Thyroid gland (tissue), 4 donors: ENCODE measurements around the gene FJX1. TPM values are rescaled to one million over a fixed set of nuclear protein-coding genes. Genes with fewer than 3 reads are reported as not detected.
"Not testable (repeated sequence)": the region's sequence is repeated elsewhere in the genome, so short reads cannot be mapped to it uniquely, and the experiment has no call there.

Experiments
- DNase-seq, 2 donors: peaks; one replicate each; pipeline ENCODE4 v3.0.0-alpha.2; 2019
- H3K27ac ChIP-seq, 3 donors: fragments of 200-600 bp; sonication (generic); 1 replicate in 2 of 3; 2 replicates in 1 of 3; pipeline ENCODE4 v1.5.1; 2016 to 2019; ENCODE audit warnings: mild to moderate bottlenecking in 1 of 3, moderate library complexity in 1 of 3
- H3K27me3 ChIP-seq: fragments of 200-600 bp; sonication (generic); one replicate; pipeline ENCODE4 v1.5.1; 2019
- H3K36me3 ChIP-seq, 2 donors: fragments of 200-600 bp; sonication (generic); one replicate each; pipeline ENCODE4 v1.5.1; 2016 to 2019
- H3K4me1 ChIP-seq, 2 donors: fragments of 200-600 bp; sonication (generic); one replicate each; pipeline ENCODE4 v1.5.1; 2017 to 2019
- H3K4me3 ChIP-seq, 3 donors: fragments of 200-600 bp; sonication (generic); replicated peaks in 1 of 3; 1 replicate in 2 of 3; 2 replicates in 1 of 3; pipeline ENCODE4 v1.5.1; 2016; ENCODE audit warnings: mild to moderate bottlenecking in 1 of 3
- H3K9me3 ChIP-seq: fragments of 200-600 bp; sonication (generic); one replicate; pipeline ENCODE4 v1.5.1; 2017
- CTCF ChIP-seq, 6 experiments: fragments of 200-600 bp in 3 of 6; fragments of 450-650 bp in 3 of 6; sonication (generic) in 3 of 6; IDR thresholded peaks; one replicate each; pipeline ENCODE4 v1.5.1; 2016 to 2019; ENCODE audit warnings: antibody characterized with exemption in 6 of 6, mild to moderate bottlenecking in 2 of 6, inconsistent platforms in 1 of 6, moderate library complexity in 1 of 6
- POLR2A ChIP-seq, 2 donors: fragments of 450-650 bp; IDR thresholded peaks; one replicate each; pipeline ENCODE4 v1.6.1; 2017; ENCODE audit warnings: antibody characterized with exemption in 2 of 2, mild to moderate bottlenecking in 2 of 2, moderate library complexity in 1 of 2
- WGBS, 2 donors: methylation state at CpG; one replicate each; pipeline ENCODE4 v1.1.5; 2017; 5-methylcytosine and 5-hydroxymethylcytosine counted together
- intact Hi-C: fragments of 100-400 bp; cut with DNase I; formaldehyde crosslinking; loops from one replicate; pipeline ENCODE4 v1.15.1; 2023
- total RNA-seq, 4 donors: library from RNA; depleted of rRNA; stranded (reverse); fragments of >200 nt; gene quantifications; one replicate each; pipeline ENCODE4 v1.2.3, GENCODE V29; 2016

FJX1 gene
- total RNA-seq, 4 donors from 2014 or later = 1.5 to 5.9 (median 2.9) TPM

- Histone ChIP-seq H3K9me3 (no peaks in the 10 kb centered on the region), H3K27me3 (no peaks in the 10 kb centered on the region), H3K36me3 (no peaks in the 10 kb centered on the region), H3K27ac (no peak overlapping the region), H3K4me1 (no peaks in the 10 kb centered on the region), H3K4me3 (no peak overlapping the region)
- intact Hi-C loops = no loop called here
- WGBS, 2 donors = 84 to 89% methylated on average over 3 of the region's 3 CpGs
- DNase-seq = no peak
- TF ChIP-seq CTCF (IDR thresholded peaks at IDR 0.05) = no peak
- no peak for TF ChIP-seq POLR2A (IDR thresholded peaks at IDR 0.05)
These were observed 23.7 kb downstream of the FJX1 start for GRCh38 chr11:35641964-35642363.

GRCh38 chr11:35647421-35648093 is 29.3 kb downstream of the FJX1 start:
- Histone ChIP-seq H3K4me1 (no peaks in the 10 kb centered on the region), H3K27ac (no peak overlapping the region), H3K36me3 (no peaks in the 10 kb centered on the region), H3K9me3 (no peaks in the 10 kb centered on the region), H3K4me3 (no peak overlapping the region), H3K27me3 (no peaks in the 10 kb centered on the region)
- no peak for TF ChIP-seq CTCF (IDR thresholded peaks at IDR 0.05)
- no peak for TF ChIP-seq POLR2A (IDR thresholded peaks at IDR 0.05)
- intact Hi-C loops = no loop called here
- DNase-seq = no peak
- WGBS, 2 donors = 74 to 78% methylated on average over 8 of the region's 8 CpGs

- TF ChIP-seq CTCF (IDR thresholded peaks at IDR 0.05) (no peak), POLR2A (IDR thresholded peaks at IDR 0.05) (no peak)
- Histone ChIP-seq H3K4me1 (no peaks in the 10 kb centered on the region), H3K36me3 (no peaks in the 10 kb centered on the region), H3K4me3 (no peak overlapping the region), H3K9me3 (no peaks in the 10 kb centered on the region), H3K27ac (no peak overlapping the region), H3K27me3 (peaks cover 4% of the 10 kb centered on the region)
- DNase-seq = no peak
- 40 to 73% methylated on average over 1 of the region's 1 CpG for WGBS, 2 donors
- intact Hi-C loops = no loop called here
These were observed 31.7 kb downstream of the FJX1 start for GRCh38 chr11:35650006-35650405.

GRCh38 chr11:35650467-35650866 is 32.2 kb downstream of the FJX1 start:
- intact Hi-C loops = no loop called here
- TF ChIP-seq CTCF (IDR thresholded peaks at IDR 0.05) (no peak), POLR2A (IDR thresholded peaks at IDR 0.05) (no peak)
- Histone ChIP-seq H3K4me1 (no peaks in the 10 kb centered on the region), H3K27ac (no peak overlapping the region), H3K36me3 (no peaks in the 10 kb centered on the region), H3K27me3 (peaks cover 5% of the 10 kb centered on the region), H3K9me3 (no peaks in the 10 kb centered on the region), H3K4me3 (no peak overlapping the region)
- 80 to 81% methylated on average over 4 of the region's 4 CpGs for WGBS, 2 donors
- no peak for DNase-seq

GRCh38 chr11:35651263-35651662 is 33.0 kb downstream of the FJX1 start:
- TF ChIP-seq POLR2A (IDR thresholded peaks at IDR 0.05) (no peak), CTCF (IDR thresholded peaks at IDR 0.05) (no peak)
- Histone ChIP-seq H3K4me1 (no peaks in the 10 kb centered on the region), H3K9me3 (no peaks in the 10 kb centered on the region), H3K4me3 (no peak overlapping the region), H3K36me3 (no peaks in the 10 kb centered on the region), H3K27ac (no peak overlapping the region), H3K27me3 (peaks cover 5% of the 10 kb centered on the region)
- 88% methylated on average over 3 of the region's 3 CpGs for WGBS, 2 donors
- intact Hi-C loops = no loop called here
- DNase-seq = no peak

GRCh38 chr11:35652786-35653185 is 34.5 kb downstream of the FJX1 start:
- DNase-seq, H3K9me3 ChIP-seq, H3K4me3 ChIP-seq, H3K36me3 ChIP-seq, H3K4me1 ChIP-seq, H3K27me3 ChIP-seq, H3K27ac ChIP-seq, intact Hi-C loops: not testable (repeated sequence)
- WGBS, 2 donors = 93 to 96% methylated on average over 5 of the region's 5 CpGs
